Activated CD8-positive, alpha-beta memory T cell treated with anti-CD3 and anti-CD28 coated beads for 1 hour (primary cell): ENCODE data around the gene PFKFB3.
"Not testable (repeated sequence)": the region's sequence is repeated elsewhere in the genome, so short reads cannot be mapped to it uniquely, and the experiment has no call there.

ENCODE experiments used
- DNase-seq, 2 donors: peaks; one replicate each; pipeline ENCODE4 v3.0.0-alpha.2; 2020; ENCODE audit warnings: low read depth in 1 of 2; ENCODE audit errors: extremely low read depth in 1 of 2

PFKFB3 gene

DNA sequence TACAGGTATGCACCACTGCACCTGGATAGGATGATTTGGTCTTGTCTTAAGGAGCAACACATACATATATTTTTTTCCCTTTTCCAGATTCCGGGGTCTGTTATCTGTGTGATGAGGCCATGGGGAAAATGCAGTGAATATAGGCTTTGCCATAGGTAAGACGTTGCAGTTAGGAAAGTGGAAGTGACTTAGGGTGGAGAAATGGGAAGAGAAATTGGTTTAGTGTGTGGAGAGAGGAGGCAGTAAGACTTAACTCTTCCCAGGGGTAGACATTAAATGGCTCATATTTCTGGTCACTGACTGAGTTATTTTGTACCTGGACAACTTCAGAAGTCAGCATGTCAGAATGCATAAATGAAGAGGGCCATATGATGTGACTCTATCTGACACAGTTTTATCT is 66.7 kb downstream of the PFKFB3 start:
- no peak for DNase-seq

DNA sequence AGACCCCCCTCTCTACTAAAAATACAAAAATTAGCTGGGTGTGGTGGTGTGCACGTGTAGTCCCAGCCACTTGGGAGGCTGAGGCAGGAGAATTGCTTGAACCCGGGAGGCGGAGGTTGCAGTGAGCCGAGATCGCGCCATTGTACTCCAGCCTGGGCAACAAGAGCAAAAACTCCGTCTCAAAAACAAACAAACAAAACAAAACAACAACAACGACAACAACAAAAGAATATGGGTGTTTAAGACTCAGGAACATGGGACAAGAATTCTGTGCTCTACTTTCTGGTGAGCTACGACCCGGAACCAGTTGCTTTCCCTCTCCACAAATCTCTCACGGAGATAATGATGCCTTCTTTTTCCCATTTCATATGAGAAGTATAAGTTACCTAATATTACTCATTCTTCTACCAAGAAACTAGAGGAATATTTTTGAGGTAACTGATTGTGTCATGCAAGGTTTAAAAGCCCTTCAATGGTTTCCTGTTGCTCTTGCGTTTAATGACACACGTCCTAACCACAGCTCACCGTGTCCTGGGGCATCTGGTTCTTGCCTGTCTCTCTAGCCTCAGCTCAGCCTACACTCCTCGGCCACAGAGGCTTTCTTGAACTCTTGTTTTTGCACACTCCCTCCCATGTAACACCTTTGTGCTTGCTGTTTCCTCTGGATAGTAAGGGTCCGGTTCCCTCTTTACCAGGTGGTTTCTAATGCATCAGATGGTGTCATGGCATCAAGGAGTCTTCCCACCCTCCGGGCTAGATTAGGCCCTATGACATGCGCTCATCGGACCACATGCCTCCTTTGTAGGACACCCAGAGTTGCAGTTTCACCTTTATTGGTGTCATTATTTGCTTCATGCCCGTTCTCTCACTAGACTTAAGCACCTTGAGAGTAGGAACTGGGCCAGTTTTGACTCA is 67.5 kb downstream of the PFKFB3 start:
- peak in 1 of 2 donors; percentile 25 for DNase-seq

DNA sequence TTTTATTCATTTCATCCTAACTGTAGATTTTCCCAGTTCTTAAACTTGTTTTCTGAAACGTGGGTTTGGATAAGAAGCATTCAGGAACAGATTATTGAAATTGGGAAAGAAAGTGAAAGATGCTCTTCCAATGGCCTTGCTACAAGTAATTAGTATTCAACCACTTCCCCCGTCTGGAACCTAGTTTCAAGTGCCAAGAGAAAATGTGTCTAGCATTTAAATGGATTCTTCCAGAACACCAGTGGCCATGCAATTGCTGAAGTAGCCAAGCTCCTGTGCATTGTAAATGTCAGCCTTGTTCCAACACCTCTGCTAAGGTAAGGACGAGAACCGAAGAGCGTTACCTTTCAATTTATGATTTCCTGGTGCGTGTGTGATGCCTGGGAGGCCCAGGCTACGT is 68.2 kb downstream of the PFKFB3 start:
- DNase-seq = no peak

DNA sequence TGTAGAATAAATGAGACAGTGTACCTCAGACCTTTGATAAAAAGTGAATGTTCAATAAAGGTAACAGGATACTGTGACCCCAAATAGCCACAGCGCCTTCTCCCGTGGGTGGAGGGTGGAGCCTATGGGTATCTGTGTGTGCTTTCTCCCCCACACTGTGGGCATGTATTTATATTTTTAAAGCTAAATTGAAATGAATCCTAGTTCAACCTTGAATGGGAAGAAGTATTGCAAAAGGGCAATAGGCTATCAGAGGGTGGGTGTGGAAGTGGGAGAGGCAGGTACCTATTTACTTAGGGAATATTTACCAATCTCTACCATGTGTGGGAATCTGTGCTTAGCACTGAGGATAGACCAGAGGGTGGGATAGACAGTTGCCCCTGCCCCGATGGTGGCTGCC is 68.9 kb downstream of the PFKFB3 start:
- no peak for DNase-seq

DNA sequence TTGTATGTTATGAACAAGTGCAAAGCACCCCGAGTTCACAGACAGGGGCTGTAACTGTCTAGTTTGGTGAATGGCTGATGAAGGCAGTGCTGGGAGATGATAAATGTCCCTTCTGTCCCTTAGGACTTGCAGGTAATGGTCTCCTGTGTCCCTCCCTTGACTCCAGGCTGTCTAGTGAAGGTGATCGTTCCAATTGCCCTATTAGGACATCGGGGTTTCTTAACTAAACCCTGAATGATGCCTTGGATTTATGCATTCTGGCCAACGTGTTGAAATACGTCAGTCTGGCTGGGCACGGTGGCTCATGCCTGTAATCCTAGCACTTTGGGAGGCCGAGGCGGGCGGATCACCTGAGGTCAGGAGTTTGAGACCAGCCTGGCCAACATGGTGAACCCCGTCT is 69.4 kb downstream of the PFKFB3 start:
- no peak for DNase-seq

DNA sequence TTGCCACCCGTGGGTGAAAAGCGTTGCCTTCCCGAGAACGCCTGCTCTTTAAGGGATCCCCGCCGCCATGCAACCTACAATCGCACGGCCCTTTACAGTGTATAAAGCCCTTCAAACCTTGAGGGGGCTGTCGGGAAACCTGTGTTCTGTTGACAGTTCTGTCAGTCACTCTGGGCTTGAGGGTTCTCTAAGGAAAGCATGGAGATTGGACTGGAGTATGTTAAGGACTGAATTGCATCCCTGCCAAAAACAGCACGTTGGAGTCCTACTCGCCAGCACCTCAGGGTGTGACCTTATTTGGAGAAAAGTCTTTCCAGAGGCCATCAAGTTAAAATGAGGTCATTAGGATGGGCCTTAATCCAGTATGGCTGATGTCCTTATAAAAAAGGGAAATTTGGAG is 70.6 kb downstream of the PFKFB3 start:
- DNase-seq = no peak

DNA sequence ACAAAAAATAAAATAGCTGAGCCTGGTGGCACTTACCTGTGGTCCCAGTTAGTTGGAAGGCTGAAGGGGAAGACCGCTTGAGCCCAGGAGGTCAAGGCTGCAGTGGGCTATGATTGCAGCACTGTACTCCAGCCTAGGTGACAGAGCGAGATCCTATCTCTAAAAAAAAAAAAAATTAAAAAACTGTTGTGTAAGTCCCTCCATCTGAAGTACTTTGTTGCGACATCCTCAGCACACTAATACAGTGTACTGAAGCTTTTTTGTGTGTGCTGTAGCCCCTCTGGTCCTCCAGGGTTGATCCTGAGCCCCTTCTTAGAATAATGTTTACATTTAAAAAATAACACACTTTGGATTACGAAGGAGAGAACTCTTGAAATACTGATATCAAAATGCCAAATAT is 71.3 kb downstream of the PFKFB3 start:
- DNase-seq = no peak

DNA sequence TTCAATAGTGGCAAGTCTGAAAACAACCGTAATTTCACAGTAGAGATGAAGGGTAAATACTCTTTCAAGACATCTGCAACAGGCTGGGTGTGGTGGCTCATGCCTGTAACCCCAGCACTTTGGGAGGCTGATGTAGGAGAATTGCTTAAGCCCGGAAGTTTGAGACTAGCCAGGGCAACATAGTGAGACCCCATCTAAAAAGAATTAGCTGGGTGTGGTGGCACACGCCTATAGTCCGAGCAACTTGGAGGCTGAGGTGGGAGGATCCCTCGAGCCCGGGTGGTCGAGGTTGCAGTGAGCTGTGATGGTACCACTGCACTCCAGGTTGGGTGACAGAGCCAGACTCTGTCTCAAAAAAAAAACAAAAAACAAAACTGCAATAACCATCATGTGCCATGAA is 71.8 kb downstream of the PFKFB3 start:
- DNase-seq = no peak

DNA sequence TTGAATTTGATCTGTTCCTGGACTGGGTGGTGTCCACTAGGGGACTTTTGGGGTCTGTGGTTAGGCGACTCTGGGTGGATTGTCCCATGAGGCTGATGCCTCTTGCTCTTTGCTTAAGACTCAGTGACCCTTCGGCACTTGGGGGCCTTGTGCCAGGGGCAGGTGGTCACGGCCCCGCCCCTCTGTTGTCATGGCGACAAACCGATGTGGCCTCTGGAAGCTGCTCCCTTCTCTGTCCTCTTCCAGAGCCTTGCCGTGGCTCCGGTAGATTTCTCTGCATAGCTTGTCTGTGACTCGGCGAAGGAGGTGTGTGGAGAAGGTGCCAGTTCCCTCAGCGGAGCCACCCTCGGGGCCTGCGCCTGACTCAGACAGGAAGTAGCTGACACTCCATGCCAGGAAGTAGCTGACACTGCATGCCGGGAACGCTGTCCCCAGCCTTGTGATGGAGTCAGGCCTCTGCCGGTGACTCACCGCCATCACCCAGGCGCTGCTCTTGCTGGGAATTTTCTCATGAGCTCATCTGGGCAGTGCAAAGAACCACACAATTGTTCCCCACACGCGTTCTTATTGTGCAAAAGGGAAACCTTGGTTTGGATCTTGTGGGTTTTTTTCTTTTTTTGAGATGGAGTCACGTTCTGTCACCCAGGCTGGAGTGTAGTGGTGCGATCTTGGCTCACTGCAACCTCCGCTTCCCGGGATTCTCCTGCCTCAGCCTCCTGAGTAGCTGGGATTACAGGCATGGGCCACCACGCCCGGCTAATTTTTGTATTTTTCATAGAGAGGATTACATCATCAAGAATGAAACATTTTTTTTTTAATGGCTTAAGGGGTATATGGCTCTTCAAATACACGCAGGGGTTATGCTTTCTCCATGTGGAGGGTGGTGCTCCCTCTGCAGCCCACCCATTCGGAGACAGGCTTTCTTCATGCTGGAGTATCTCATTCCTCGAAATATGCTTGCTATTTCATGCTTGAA is 72.6 kb downstream of the PFKFB3 start:
- peak; percentile 57 to 84 for DNase-seq

DNA sequence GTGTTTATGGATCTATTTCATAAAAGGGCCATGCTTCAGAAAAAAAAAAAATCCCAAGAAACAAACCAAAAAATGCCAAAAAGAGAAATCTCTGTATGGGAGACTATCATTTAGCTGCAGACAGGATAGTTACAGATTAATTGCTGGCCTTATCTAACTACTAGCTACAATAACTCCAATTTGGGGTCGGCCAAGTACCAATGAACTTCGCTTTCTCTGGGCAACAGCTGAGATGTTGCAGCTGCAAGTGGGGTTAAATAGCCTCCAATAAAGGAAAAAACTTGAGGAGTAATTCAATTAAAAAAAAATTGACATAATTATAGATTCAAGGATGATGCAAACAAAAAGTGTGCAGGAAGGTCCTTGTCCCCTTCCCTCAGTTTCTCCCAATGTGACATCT is 73.6 kb downstream of the PFKFB3 start:
- DNase-seq = no peak

DNA sequence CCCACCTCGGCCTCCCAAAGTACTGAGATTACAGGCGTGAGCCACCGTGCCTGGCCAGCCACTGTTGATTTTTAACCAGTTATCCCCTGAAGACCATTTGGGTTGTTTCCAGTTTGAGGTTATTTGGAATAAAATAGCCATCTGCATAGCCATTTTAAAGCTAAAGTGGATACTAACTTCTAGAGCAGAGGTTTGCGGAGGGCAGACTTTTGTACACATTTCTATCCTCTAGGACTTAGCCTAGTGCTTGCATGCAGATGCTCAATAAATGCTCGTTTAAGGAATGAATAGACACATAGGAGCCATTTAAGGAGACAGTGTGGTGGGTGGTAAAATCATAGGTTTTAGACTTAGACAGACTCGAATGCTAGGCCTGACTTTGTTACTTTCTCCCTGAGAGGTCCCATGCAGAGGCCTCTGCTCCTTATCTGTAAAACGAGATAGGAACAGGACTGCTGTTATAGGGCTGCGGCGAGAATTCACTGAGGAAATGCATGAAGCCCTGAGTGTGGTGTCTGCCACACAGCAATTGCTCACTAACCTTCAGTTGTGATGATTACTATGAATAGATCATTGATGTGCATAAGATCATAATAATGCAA is 75.9 kb downstream of the PFKFB3 start:
- DNase-seq = no peak

DNA sequence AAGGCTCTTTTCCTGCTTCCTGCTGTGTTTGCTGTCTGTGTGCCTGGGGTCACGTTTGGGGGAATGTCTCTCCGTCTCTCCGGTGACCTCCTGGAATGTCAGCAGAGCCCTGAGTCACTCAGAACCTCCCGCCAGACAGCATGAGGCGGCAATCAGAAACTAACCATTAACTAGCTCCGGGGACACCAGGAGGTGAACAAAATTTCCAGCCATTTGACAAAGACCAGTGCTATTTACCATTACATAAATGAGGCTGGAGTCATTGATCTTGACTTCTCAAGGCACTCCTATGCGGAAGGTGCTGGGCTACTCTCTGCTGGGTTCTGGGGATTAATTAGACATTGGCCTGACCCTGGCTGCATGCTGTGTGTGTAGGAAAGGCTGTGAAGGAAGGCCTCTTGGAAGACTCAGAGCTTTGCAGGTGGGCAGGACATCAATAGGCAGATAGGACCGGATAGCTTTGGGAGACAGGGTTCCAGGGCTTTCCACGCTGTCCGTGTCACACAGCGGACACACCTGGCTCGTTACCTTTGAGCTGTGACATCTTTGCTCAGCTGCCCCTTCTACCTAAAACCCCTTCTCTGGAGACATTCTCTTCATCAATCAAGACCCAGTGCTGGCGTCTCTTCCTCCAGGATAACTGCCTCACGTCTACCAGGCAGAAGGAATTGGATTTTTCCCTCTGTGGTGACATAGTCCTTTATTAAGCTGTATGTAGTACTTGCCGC is 77.0 kb downstream of the PFKFB3 start:
- DNase-seq = no peak

DNA sequence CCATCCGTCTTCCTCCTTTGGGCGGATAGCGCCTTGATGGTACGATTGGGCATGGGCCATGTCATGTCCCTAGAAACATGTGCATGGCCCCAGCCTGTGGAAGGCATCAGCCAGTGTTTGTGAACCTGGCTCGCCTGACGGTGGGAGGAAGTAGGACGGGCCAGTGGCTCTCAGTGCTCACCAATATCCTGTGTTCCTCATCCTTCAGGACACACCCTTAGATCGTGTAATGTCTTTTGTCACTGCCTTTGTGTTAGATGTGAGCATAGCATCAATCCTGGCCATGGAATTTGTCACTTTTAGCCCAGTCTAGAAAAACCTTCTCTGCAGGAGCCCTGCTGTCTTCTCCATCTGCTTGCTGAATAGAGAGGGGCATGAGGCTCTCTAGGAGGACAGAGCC is 77.6 kb downstream of the PFKFB3 start:
- no peak for DNase-seq

DNA sequence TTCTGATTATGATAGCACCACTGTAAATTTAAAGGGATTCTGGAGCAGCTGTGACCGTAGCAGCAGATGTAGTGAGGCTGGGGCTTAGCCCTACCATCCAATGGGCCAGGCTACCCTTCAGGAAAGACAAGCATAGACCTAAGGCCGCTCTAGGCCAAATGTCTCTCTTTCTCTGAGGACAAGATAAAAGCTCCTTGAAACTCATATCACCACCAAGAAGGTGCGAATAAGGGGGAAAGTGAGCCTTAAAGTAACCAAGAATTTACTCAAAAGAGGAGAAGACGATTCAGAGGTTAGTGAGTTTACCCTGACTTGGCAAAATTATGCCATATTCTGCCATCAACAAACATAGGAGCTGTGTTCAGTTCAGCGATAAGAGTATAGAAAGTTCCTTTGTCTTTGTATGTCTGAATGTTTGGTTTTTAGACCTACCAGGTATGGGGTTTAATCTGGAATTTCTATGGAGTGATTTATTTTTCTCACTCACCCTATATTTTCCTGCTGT is 79.8 kb downstream of the PFKFB3 start:
- no peak for DNase-seq

DNA sequence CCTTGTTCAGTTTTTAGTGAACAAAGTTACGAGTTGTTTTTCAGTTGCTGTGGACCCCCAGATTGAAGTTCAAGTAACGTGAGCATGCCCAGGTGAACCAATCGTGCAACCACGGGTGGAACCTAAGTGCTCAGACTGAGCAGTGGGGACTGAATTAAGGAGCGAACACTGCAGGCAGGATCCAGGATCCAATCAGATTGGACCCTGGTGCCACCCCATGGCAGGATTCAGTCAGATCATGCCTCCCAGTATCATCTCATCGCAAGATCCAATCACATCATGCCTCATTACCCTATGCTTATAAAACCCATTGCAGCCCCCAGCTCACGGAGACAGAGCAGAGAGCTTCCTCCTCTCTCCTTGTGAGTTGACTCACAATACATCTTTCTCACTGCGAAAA is 80.9 kb downstream of the PFKFB3 start:
- no peak for DNase-seq

DNA sequence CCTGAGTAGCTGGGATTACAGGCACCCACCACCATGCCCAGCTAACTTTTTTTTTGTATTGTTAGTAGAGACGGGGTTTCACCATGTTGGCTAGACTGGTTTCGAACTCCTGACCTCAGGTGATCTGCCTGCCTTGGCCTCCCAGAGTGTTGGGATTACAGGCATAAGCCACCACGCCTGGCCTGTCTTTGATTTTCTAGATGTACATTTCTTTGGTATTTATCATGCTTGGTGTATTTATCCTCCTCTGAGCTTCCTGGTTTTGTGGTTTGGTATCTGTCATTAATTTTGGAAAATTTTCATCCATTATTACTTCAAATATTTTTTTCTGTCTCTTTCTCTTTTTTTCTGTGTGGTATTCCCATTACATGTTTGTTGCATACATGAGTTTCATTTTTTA is 87.9 kb downstream of the PFKFB3 start:
- DNase-seq = not testable (repeated sequence)

DNA sequence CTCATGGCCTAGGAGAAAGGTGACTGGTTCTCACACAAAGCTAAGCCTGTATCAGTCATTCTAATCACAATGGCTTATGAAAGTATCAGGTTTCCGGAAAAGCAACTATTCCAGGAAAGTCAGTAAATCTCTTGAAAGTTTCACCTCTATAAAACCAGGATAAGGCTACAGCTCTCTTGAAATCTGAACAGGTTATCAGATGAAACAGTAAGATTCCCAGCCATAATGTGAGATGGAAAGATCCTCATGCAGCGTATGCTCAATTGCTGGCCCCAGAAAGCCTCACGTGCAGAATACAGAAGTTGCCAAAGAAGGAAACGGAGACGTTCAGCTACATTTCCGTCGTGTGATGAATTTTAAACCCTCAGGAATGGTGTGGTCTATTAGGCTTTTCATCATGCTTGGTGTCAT is 90.0 kb downstream of the PFKFB3 start:
- DNase-seq = no peak

DNA sequence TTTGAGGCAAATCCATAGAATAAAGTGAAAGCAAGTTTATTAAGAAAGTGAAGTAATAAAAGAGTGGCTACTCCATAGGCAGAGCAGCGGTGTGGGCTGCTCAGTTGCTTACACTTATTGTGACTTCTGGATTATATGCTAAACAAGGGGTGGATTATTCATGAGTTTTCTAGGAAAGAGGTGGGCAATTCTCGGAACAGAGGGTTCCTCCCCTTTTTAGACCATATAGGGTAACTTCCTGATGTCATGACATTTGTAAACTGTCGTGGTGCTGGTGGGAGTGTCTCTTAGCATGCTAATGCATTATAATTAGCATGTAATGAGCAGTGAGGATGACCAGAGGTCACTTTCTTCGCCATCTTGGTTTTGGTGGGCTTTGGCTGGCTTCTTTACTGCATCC is 93.7 kb downstream of the PFKFB3 start:
- DNase-seq = not testable (repeated sequence)

DNA sequence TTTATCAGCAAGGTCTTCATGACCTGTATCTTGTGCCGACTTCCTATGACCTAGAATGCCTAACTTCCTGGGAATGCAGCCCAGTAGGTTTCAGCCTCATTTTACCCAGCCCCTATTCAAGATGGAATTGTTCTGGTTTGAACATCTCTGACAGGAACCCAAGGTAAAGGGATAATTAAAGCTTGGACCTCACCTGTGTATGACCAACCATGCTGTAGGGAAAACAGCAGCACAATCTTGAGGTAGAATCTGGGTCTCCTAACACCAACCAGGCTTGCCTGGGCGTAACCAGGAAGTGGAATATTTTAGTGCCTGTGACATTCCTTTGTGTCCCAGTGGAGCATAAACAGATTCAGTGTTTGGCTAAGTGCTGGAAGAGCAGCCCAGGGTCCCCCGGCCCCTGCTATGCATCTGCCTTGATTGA is 94.1 kb downstream of the PFKFB3 start:
- DNase-seq = no peak

DNA sequence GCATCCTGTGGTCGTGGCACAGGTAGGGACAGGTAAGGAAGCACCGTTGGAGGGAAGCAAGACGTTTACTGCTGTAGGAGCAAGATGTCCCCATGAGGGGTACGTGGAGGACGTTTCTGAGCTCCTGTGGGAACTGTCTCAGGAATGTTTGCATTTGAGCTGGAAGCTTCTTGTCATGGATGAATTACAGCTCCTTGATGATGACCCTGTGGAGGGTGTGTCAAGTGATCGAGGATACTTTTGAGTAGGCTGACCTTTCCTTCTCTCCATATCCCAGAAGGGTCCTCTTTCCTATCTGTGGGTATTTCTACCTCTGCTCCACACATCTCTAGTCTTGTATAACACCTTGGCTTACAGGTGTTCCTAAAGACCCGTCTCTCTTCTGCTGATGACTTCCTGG is 94.8 kb downstream of the PFKFB3 start:
- DNase-seq = no peak
